Stimulated activated naive CD8-positive, alpha-beta T cell treated with anti-CD3 and anti-CD28 coated beads, Interleukin-15, amount 100 ng/mL, for 72 hours (primary cell): ENCODE measurements around the gene CCDC88C.

Source experiments
- ATAC-seq: fragments of 150-1000 bp; cut with Tn5 transposase; 2 replicates; pipeline ENCODE4 v1.10.0; 2021; ENCODE audit warnings: mild to moderate bottlenecking, moderate library complexity
- DNase-seq, 2 donors: peaks; one replicate each; pipeline ENCODE4 v3.0.0; 2021 to 2022
- H3K27ac Mint-ChIP-seq, 2 donors: one replicate each; pipeline ENCODE4 v1.8.0; 2022; ENCODE audit warnings: mild to moderate bottlenecking in 2 of 2, mixed read lengths in 2 of 2, moderate library complexity in 2 of 2
- H3K27me3 Mint-ChIP-seq: one replicate; pipeline ENCODE4 v1.8.0; 2022; ENCODE audit warnings: mixed read lengths
- H3K4me1 Mint-ChIP-seq: one replicate; pipeline ENCODE4 v1.8.0; 2022; ENCODE audit warnings: mild to moderate bottlenecking, mixed read lengths
- H3K4me3 Mint-ChIP-seq, 2 donors: one replicate each; pipeline ENCODE4 v1.8.0; 2022; ENCODE audit warnings: mild to moderate bottlenecking in 2 of 2, mixed read lengths in 2 of 2, moderate library complexity in 1 of 2
- H3K9me3 Mint-ChIP-seq, 2 donors: one replicate each; pipeline ENCODE4 v1.8.0; 2022; ENCODE audit warnings: mixed read lengths in 2 of 2

CCDC88C gene

DNA sequence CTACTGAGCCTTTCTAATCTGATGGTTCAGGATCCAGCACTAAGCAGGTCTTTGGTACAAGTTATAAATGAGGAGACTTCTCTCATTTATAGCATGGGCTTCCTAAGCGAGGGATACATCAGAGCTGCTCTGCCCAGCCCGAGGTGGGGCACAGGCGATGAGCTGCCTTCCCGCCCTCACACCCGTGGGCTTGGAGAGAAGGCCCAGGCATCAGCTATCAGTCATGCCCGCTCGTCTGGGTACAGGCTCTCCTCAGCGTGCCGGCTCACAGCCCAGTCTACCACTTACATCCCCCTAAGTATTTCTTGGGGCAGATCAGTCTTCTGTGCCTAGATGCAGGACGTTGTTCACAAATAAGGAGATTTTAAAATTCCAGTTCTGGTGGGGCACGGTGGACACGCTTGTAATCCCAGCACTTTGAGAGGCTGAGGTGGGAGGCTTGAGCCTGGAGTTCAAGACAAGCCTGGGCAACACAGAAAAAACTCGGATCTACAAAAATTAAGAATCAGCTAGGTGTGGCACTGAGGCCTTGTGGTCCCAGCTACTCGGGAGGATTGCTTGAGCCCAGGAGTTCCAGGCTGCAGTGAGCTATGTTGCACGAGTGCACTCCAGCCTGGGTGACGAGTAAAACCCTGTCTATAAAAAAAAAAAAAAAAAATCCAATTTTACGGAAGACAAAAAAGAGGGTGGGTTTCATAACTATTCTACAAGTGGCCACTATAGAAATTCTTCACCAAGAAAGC, 57.0 kb downstream of the CCDC88C start:
- DNase-seq = no peak
- no peaks in the 10 kb centered on the region for H3K9me3 Mint-ChIP-seq

GRCh38 chr14:91358654-91359220, 58.9 kb downstream of the CCDC88C start:
- H3K27ac Mint-ChIP-seq = peak overlapping the region in 1 of 2 donors; percentile 38
- no peak overlapping the region for H3K4me3 Mint-ChIP-seq

More for the DNA sequence above, 57.0 kb downstream of the CCDC88C start:
- peak overlapping the region in 1 of 2 donors; percentile 30 for H3K27ac Mint-ChIP-seq
- H3K27me3 Mint-ChIP-seq = no peaks in the 10 kb centered on the region
- peaks cover 96% of the 10 kb centered on the region for H3K4me1 Mint-ChIP-seq
- H3K4me3 Mint-ChIP-seq = no peak overlapping the region
- ATAC-seq = no peak

GRCh38 chr14:91358025-91358319, 59.6 kb downstream of the CCDC88C start:
- Mint-ChIP-seq H3K4me3 (no peak overlapping the region), H3K27ac (no peak overlapping the region), H3K4me1 (peaks cover 97% of the 10 kb centered on the region), H3K27me3 (no peaks in the 10 kb centered on the region), H3K9me3 (no peaks in the 10 kb centered on the region)
- no peak for DNase-seq
- no peak for ATAC-seq

More at GRCh38 chr14:91358654-91359220, 58.9 kb downstream of the CCDC88C start:
- DNase-seq = no peak
- no peak for ATAC-seq
- H3K4me1 Mint-ChIP-seq = peaks cover 96% of the 10 kb centered on the region
- H3K27me3 Mint-ChIP-seq = no peaks in the 10 kb centered on the region
- H3K9me3 Mint-ChIP-seq = no peaks in the 10 kb centered on the region

DNA sequence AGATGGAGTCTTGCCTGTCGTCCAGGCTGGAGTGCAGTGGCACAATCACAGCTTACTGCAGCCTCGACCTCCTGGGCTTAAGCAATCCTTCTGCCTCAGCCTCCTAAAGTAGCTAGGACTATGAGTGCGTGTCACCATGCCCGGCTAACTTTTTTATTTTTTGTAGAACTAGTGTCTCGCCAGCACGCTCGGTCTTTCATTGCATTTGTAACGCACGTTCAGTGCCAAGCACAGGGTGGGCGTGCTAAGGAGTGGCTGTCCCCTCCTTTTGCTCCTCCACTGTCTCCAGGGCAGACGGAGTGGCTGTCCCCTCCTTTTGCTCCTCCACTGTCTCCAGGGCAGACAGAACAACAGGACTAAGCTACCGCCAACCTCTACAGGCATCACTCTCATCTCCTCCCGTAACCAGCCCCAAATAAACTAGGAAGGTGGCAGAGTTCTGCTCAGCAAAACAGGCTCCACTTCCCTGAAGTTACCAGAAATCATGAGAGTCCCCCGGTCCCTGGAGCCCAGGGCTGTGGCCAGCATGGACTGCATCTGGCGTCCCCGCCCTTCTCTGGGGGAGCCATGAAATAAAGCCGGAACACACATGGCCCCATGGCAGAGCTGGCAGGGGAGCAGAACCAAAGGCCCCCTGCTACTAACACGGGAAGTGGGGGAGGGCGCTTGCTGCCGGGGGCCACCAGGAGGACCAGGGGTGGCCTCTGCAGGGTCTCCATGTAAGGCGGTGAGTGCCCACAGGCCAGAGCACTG, 60.2 kb downstream of the CCDC88C start:
- DNase-seq (no peak), ATAC-seq (no peak)
- no peaks in the 10 kb centered on the region for H3K9me3 Mint-ChIP-seq
- H3K27me3 Mint-ChIP-seq = no peaks in the 10 kb centered on the region
- no peak overlapping the region for H3K4me3 Mint-ChIP-seq
- peaks cover 97% of the 10 kb centered on the region for H3K4me1 Mint-ChIP-seq
- no peak overlapping the region for H3K27ac Mint-ChIP-seq

- no peaks in the 10 kb centered on the region for H3K27me3 Mint-ChIP-seq
- H3K4me1 Mint-ChIP-seq = peaks cover 97% of the 10 kb centered on the region
- no peak for ATAC-seq
Observed at GRCh38 chr14:91356181-91356763, 61.3 kb downstream of the CCDC88C start.

GRCh38 chr14:91354979-91355685, 62.5 kb downstream of the CCDC88C start:
- ATAC-seq = peak; percentile 28
- Mint-ChIP-seq H3K27me3 (no peaks in the 10 kb centered on the region), H3K27ac (peak overlapping the region in 1 of 2 donors; percentile 75), H3K4me1 (peaks cover 98% of the 10 kb centered on the region), H3K9me3 (no peaks in the 10 kb centered on the region), H3K4me3 (peak overlapping the region; percentile 77 to 84)
- peak; percentile 53 to 54 for DNase-seq

More at GRCh38 chr14:91356181-91356763, 61.3 kb downstream of the CCDC88C start:
- peak overlapping the region; percentile 77 to 84 for H3K4me3 Mint-ChIP-seq
- no peak for DNase-seq
- no peaks in the 10 kb centered on the region for H3K9me3 Mint-ChIP-seq
- no peak overlapping the region for H3K27ac Mint-ChIP-seq

DNA sequence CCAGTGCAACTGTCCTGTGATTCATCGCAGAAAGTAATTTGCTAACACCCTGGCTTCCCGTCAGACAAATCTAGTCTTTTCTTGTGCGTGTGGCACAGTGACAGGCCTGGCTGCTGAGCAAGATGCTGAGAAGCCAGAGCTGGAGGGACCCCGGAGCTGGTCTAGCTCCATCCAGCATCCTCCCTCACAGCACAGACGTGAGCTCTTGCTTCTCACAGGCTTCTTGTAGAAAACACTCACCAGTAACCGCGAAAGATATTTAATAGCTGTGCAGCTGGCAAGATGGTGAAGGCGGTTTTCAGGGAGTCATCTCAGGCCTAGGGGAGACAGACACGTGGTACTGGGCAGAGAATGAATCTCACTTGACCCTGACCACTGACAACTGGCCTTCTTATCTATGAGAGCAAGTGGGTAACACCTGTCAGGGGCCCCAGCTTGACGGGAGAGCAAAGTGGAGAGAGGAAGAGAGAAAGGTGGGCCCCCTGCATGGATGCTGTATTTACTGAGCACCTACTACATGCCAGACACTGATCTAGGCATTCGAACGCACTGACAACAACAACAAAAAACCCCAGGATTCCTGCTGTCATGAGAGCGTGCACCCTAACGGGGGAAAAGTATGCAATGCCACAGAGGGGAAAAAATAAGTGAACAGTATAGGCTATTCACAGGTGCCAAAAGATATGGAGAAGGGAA, 63.3 kb downstream of the CCDC88C start:
- DNase-seq = no peak
- Mint-ChIP-seq H3K4me3 (peak overlapping the region; percentile 77 to 84), H3K27me3 (no peaks in the 10 kb centered on the region), H3K4me1 (peaks cover 98% of the 10 kb centered on the region), H3K9me3 (no peaks in the 10 kb centered on the region), H3K27ac (peak overlapping the region in 1 of 2 donors; percentile 58)
- no peak for ATAC-seq

DNA sequence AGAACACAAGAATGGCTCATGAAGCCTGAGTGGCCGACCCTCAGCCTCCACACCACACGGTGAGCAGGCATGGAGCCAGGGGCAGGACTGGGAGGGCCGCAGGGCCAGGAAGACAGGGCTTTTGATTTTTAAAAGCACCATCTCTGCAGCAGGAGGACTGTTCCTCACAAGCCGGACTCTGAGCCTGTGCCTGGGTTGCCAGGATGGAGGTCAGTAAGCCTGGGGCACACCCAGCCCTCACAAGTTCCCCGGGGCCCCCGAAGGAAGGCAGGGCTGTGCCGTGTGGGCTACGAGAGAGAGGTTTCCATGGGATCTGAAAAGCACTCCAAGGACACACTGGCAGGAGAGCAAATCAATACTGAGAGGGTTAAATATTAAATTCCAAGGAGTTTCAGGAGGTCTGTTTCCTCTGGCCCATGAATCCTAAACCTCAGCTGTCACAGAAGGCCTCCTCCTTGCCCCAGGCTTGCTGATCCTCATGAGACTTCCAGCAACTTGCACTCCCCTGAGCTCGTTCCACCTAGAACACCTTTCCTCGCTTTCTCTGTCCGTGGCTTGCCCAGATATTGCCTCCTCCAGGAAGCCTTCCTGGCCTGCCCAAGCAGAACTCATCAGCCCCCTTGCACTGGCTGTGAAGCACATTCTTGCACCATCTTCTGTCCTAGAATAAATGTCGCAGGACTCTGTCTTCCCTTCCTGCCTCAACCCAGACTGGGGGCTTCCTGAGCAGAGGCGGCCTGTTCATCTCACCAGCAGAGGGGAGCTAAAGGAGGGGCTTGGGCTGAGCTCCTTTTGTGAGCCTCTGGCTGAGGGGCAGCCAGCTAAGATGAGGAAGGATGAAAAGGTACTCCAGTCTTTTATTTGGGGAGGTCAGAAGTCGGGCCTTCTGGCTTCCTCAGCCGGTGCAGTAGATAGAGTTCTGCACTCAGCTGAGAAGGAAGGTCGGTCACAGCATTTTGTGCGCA, 64.6 kb downstream of the CCDC88C start:
- H3K4me3 Mint-ChIP-seq = no peak overlapping the region
- H3K9me3 Mint-ChIP-seq = no peaks in the 10 kb centered on the region
- no peaks in the 10 kb centered on the region for H3K27me3 Mint-ChIP-seq
- no peak overlapping the region for H3K27ac Mint-ChIP-seq
- DNase-seq (no peak), ATAC-seq (no peak)
- peaks cover 98% of the 10 kb centered on the region for H3K4me1 Mint-ChIP-seq

DNA sequence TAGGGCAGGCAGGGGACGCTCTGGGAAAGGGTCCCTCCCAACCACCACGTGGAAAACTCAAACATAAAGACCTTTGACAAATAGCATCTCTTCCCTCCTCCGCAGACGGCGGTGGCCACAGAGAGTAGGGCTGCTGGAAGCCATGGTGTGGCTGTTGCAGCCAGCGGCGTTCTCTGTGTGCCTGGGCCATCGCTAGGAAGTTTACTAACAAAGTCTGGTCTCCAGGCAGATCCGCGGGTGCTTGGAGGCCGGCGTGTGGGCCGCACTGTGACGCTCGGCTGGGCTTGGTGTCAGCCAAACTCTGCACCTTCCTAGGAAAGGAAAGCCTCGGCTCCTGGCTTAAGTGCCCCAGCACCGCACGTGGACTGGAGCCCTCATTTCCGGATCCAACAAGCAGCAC, 65.6 kb downstream of the CCDC88C start:
- Mint-ChIP-seq H3K9me3 (no peaks in the 10 kb centered on the region), H3K4me3 (peak overlapping the region; percentile 53 to 82), H3K4me1 (peaks cover 94% of the 10 kb centered on the region), H3K27ac (no peak overlapping the region), H3K27me3 (no peaks in the 10 kb centered on the region)
- DNase-seq = no peak
- ATAC-seq = no peak

DNA sequence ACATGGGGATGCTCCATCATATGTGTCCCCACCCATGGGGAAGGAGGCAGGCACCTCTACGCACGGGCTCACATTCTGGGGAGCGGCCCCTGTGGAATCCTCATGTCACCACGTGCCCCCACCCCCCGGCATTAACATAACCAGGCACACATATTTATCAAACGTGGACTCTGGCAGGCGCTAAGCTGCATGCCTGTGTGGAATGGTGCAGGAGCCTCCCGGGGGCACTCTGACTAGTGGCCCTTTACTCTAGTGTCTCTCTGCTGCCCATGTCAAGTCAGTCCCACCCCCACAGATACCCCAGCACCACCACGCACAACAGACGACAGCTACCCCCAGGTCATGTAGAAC, 66.1 kb downstream of the CCDC88C start:
- DNase-seq (no peak), ATAC-seq (no peak)
- H3K4me3 Mint-ChIP-seq = peak overlapping the region; percentile 82
- peaks cover 95% of the 10 kb centered on the region for H3K4me1 Mint-ChIP-seq
- peak overlapping the region; percentile 54 to 79 for H3K27ac Mint-ChIP-seq
- H3K27me3 Mint-ChIP-seq = no peaks in the 10 kb centered on the region
- H3K9me3 Mint-ChIP-seq = no peaks in the 10 kb centered on the region

DNA sequence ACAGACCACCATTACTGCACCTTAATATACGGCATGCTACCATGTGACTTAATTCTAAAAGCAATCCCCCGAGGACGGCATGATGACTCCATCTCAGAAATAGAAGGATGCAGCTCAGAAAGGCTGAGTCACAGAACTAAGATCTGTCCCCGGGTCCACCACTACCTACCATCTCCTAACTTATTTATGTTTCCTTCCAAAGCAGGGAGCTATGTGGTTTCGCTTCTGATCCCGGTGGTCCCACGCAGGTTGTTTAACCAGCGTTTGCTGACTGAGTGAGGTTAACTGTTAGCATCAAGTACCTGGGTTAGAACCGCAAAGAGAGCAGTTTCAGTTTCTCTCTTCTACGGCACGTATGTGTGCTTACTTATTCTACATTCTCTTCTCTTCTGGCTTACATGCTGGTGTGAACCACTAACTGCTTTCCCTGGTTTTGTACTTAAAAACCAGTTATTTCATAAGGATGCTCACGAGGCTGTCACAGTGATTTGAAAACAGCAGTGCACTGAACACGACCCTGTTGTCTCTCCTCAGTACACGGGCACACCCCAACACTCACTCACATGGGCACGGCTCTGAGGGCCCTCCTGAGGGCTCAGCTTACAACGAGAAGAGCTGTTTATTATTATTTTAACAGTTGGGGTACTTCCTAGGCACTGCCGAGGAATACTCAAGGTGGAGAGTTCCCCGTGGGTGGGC, 66.7 kb downstream of the CCDC88C start:
- H3K9me3 Mint-ChIP-seq = no peaks in the 10 kb centered on the region
- DNase-seq = peak; percentile 61 to 80
- ATAC-seq = peak; percentile 78
- peaks cover 95% of the 10 kb centered on the region for H3K4me1 Mint-ChIP-seq
- H3K27ac Mint-ChIP-seq = peak overlapping the region; percentile 79 to 93
- H3K4me3 Mint-ChIP-seq = peak overlapping the region; percentile 82
- no peaks in the 10 kb centered on the region for H3K27me3 Mint-ChIP-seq

- Mint-ChIP-seq H3K4me3 (peak overlapping the region; percentile 82), H3K27ac (peak overlapping the region; percentile 79 to 93), H3K9me3 (no peaks in the 10 kb centered on the region), H3K4me1 (peaks cover 95% of the 10 kb centered on the region), H3K27me3 (no peaks in the 10 kb centered on the region)
- ATAC-seq (no peak), DNase-seq (no peak)
Observed at GRCh38 chr14:91350483-91350812, 67.2 kb downstream of the CCDC88C start.

GRCh38 chr14:91349481-91350074, 68.0 kb downstream of the CCDC88C start:
- H3K4me3 Mint-ChIP-seq = peak overlapping the region; percentile 82
- H3K27ac Mint-ChIP-seq = peak overlapping the region; percentile 29 to 79
- no peaks in the 10 kb centered on the region for H3K27me3 Mint-ChIP-seq
- ATAC-seq (peak; percentile 89), DNase-seq (peak; percentile 65 to 85)
- H3K4me1 Mint-ChIP-seq = peaks cover 94% of the 10 kb centered on the region
- no peaks in the 10 kb centered on the region for H3K9me3 Mint-ChIP-seq
